HG03060 (cell line): Measurements from ENCODE around the gene ZNF80.
"Not testable (repeated sequence)": the region's sequence is repeated elsewhere in the genome, so short reads cannot be mapped to it uniquely, and the experiment has no call there.

ENCODE experiments used
- ATAC-seq: cut with Tn5 transposase; IDR thresholded peaks from one replicate; pipeline ENCODE4 v1.9.1; 2021; ENCODE audit warnings: low read depth, moderate number of reproducible peaks; ENCODE audit not compliant: unreplicated experiment

Gene ZNF80

DNA sequence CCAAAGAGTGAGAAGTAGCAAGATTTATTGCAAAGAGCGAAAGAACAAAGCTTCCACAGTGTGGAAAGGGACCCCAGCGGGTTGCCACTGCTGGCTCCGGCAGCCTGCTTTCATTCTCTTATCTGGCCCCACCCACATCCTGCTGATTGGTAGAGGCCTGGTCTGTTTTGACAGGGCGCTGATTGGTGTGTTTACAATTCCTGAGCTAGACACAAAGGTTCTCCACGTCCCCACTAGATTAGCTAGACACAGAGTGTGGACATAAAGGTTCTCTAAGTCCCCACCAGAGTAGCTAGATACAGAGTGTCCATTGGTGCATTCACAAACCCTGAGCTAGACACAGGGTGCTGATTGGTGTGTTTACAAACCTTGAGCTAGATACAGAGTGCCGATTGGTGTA lies at the start of gene ZNF80:
Gene ZNF80, minus strand, starts transcription at position 101 of the 400 bp plus-strand sequence. CDS start 504 bp downstream, outside the sequence.
- ATAC-seq: not testable (repeated sequence)

- no peak for ATAC-seq
These were observed 48.9 kb upstream of the ZNF80 start for GRCh38 chr3:114286266-114286665.

- ATAC-seq: no peak
These were observed 48.4 kb upstream of the ZNF80 start for GRCh38 chr3:114285648-114286230.

- no peak for ATAC-seq
These were observed 47.3 kb upstream of the ZNF80 start for GRCh38 chr3:114284644-114285043.

- not testable (repeated sequence) for ATAC-seq
These were observed 39.5 kb upstream of the ZNF80 start for GRCh38 chr3:114276856-114277255.

DNA sequence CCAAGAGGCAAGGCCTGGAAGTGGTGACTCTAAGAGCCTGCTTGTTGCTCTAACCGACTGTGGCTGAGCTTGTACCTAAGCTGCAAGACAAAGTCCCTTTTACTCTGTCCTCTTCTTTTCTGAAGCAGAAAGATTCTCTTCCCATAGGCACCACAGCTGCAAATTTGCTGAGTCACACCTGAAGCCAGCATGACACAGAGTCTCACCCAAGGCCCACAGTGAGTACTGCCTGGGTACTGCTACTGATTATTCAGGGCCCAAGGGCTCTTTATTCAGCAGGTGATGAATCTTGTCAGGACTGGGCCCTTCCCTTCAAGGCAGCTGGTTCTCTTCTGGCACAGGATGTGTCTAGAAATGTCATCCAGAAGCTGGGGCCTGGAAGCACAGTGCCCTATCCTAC lies 37.6 kb upstream of the ZNF80 start:
- ATAC-seq: no peak

DNA sequence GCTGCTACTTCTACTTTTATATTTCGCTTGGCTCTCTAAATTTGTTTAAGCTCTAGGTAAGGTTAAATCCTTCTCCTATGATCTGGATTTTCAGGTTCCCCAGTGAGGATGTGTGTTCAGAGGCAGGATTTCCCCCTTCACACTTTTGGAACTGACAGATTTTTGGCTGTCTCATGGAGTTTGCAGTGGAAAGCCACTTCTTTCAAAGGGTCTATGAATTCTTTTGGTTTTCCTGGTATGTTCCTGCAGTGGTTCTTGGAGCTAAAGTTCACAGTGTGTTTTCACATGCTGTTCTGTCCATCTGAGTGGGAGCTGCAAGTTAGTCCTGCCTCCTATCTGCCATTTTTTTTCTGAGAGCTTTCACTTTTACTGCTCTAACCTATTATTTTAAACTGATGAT lies 34.9 kb upstream of the ZNF80 start:
- ATAC-seq: no peak

DNA sequence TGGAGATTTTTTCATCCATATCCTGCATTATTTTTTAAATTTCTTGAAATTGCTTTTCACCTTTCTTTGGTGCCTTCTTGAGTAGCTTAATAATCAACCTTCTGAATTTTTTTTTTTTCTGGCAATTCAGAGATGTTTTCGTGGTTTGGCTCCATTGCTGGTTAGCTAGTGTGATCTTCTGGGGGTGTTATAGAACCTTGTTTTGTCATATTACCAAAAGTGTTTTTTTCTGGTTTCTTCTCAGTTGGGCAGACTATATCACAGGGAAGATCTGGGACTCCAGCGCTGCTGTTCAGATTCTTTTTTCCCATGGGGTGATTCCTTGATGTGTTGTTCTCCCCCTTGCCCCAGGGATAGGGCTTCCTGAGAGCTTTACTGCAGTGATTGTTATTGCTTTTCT lies 32.6 kb upstream of the ZNF80 start:
- ATAC-seq: no peak

GRCh38 chr3:114260152-114260551 lies 22.8 kb upstream of the ZNF80 start:
- ATAC-seq: no peak

DNA sequence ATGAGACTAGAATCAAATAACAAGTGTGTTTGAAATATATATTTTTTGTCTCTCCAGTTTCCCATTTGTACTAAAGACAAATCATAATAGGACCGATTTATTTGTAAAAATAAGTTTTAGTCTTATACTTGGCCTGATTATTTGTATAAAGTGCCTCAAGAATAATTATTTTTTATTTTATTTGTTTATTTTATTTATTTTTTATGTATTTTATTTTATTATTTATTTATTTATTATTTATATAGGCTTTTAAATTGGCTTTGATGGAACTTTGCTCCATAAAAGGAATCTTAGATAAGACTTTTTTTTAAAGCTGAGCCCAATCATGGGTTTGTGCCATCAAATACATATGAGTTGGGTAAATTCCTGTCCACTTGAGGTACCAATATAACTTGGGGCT lies 22.2 kb upstream of the ZNF80 start:
- no peak for ATAC-seq

DNA sequence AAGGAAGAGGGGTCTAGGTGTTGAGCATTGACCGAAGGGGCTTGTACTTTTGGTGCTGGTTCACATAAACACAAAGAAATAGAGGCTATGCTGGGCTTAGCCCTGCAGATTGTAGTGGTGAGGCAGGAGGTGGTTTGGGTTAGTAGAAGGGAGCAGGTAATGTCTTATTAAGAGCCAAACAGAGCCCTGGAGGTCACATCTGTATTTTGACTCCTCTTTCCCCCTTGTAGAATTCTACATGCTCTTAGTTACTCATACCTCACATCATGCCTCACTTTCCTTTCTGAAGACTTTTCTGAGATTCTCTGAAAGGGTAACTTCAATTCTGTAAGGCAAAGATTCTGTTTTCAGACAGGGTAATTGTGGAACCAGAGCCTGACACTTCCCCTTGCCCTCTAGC lies 16.1 kb upstream of the ZNF80 start:
- no peak for ATAC-seq

DNA sequence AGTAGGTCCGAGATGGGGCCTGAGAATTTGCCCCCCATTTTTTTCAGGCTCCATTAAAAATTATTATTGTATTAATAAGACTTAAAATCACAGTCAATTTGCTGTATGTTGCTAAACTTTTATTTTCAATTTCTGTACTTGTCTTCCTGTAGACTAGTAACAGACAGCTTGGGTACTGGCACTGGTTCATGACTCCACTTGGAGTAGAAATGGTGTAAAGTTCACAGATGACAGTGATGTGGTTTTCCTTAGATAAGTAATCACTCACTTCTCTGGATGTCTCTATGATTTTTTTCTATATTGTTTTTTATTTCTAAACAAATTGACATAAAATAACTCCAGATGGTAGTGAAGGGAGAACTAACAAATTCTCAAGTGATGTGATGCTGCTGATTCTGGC lies 15.6 kb upstream of the ZNF80 start:
- no peak for ATAC-seq

GRCh38 chr3:114242947-114243346 lies 5.6 kb upstream of the ZNF80 start:
- peak; percentile 91 for ATAC-seq

- ATAC-seq: no peak
These were observed 3.9 kb upstream of the ZNF80 start for GRCh38 chr3:114241262-114241661.

DNA sequence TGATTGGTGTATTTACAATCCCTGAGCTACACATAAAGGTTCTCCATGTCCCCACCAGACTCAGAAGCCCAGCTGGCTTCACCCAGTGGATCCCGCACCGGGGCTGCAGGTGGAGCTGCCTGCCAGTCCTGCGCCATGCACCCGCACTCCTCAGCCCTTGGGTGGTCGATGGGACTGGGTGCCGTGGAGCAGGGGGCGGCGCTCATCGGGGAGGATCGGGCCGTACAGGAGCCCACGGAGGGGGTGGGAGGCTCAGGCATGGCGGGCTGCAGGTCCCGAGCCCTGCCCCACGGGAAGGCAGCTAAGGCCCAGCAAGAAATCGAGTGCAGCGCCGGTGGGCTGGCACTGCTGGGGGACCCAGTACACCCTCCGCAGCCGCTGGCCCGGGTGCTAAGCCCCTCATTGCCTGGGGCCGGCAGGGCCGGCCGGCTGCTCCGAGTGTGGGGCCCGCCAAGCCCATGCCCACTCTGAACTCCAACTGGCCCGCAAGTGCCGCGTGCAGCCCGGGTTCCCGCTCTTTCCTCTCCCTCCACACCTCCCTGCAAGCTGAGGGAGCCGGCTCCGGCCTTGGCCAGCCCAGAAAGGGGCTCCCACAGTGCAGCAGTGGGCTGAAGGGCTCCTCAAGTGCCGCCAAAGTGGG lies 888 bp upstream of the ZNF80 start:
- ATAC-seq: not testable (repeated sequence)

DNA sequence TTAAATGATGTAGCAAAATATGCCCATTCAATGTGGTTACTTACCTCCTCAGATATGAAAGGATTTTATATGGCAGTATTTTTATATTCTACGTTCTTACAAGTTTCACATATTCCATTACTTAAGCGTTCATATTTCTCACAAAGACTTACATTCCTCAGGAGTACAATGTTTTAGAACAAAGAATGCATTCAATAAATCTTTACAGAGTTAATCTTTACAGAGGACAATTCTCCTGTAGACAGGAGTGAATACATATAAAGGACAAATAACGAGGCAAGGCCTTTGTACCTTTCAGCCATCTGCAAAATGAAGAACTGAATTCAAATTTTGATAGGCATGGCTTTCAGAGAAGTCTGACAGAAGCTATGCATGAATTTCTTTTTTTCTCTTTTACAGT lies 1.9 kb downstream of the ZNF80 start:
- no peak for ATAC-seq

- ATAC-seq: no peak
These were observed 2.6 kb downstream of the ZNF80 start for GRCh38 chr3:114234745-114235144.

DNA sequence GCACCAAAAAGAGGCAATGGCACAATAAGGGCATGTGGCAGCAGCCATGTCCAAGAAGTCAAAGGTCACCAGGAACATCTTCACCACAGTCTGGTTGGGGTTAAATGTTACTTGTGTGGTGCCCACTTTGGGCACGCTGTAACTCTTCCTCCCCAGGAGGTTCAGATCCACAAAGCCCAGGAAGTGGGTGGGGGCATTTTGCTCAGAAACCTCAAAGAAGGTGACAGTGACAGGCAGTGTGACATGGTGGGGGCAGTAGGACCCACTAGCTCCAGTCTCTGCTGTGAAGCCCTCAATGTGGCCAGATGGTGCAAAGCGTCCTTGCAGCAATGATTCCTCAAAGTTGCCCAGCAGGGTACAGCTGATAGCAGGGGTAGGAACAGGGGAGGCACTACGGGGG lies 5.8 kb downstream of the ZNF80 start:
- ATAC-seq: no peak

- no peak for ATAC-seq
These were observed 10.3 kb downstream of the ZNF80 start for GRCh38 chr3:114227076-114227475.

GRCh38 chr3:114226313-114226712 lies 11.1 kb downstream of the ZNF80 start:
- ATAC-seq: no peak

DNA sequence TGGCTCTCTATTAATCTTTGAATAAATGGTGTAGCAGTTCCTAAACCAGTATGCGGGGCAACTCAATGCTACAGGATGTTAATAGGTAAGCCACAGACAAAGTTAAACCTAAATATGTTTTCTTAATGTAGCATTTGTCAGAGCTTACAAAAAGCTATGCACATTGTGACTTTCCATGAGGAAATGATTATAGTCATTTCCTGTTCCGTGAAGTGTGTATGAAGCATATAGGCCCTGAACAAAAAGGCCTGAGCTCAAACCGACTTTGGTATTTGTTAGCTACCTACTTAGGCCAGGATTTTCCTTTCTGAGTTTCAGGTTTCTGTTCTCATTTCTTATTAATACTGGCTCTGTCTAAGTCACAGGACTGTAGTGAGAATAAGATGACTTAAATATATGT lies 14.2 kb downstream of the ZNF80 start:
- ATAC-seq: peak; percentile 92

DNA sequence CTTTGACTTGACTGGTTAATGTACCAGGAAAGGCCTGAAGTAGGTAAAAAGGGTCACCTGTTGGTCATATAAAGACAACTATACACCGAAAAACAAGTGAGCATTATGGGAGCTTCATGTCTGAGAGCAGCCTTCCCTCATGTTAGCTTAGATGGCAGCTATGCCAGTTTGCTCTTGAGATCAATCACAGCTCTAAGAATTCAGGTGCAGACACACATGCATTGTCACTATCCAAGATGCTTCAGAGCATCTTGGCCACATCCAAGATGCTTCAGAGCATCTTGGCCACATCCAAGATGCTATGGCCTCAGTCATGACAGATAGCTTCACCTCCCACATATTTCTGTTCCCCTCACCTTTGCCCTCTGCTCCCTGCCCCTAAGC lies 15.5 kb downstream of the ZNF80 start:
- ATAC-seq: no peak
